Retinal pigment epithelial cell (primary cell): Measurements from ENCODE around the gene GLB1L2.

ENCODE experiments used
- DNase-seq: peaks from one replicate; pipeline ENCODE4 v3.0.0-alpha.2; 2010; ENCODE audit warnings: low read depth
- H3K4me3 ChIP-seq: 2 replicates; pipeline ENCODE4 v1.5.1; 2011; ENCODE audit warnings: mild to moderate bottlenecking, low read length, control low read depth, moderate library complexity
- TF ChIP-seq, protein P1 (sequence below): conservative IDR thresholded peaks from 2 replicates; pipeline ENCODE4 v1.5.1; 2011; ENCODE audit warnings: low read depth, low read length, control low read depth, inconsistent platforms

Gene GLB1L2

DNA sequence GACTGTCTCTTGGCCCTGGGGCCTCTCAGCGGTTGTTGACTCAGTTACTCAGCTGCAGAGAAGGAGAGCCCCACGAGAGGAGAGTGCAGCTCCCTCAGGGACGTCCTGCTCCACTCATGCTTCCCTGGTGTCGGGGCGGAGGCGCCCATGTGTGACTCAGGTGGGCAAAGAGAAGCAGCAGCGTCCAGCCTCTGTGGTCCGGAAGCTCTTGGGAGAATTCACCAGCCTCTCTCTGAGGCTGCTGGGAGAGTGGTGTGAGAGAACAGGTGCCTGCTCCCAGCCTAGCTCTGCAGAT lies 25.7 kb downstream of the GLB1L2 start:
- TF ChIP-seq, protein P1, sequence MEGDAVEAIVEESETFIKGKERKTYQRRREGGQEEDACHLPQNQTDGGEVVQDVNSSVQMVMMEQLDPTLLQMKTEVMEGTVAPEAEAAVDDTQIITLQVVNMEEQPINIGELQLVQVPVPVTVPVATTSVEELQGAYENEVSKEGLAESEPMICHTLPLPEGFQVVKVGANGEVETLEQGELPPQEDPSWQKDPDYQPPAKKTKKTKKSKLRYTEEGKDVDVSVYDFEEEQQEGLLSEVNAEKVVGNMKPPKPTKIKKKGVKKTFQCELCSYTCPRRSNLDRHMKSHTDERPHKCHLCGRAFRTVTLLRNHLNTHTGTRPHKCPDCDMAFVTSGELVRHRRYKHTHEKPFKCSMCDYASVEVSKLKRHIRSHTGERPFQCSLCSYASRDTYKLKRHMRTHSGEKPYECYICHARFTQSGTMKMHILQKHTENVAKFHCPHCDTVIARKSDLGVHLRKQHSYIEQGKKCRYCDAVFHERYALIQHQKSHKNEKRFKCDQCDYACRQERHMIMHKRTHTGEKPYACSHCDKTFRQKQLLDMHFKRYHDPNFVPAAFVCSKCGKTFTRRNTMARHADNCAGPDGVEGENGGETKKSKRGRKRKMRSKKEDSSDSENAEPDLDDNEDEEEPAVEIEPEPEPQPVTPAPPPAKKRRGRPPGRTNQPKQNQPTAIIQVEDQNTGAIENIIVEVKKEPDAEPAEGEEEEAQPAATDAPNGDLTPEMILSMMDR, result no peak
- DNase-seq, result no peak
- H3K4me3 ChIP-seq, result no peak overlapping the region

DNA sequence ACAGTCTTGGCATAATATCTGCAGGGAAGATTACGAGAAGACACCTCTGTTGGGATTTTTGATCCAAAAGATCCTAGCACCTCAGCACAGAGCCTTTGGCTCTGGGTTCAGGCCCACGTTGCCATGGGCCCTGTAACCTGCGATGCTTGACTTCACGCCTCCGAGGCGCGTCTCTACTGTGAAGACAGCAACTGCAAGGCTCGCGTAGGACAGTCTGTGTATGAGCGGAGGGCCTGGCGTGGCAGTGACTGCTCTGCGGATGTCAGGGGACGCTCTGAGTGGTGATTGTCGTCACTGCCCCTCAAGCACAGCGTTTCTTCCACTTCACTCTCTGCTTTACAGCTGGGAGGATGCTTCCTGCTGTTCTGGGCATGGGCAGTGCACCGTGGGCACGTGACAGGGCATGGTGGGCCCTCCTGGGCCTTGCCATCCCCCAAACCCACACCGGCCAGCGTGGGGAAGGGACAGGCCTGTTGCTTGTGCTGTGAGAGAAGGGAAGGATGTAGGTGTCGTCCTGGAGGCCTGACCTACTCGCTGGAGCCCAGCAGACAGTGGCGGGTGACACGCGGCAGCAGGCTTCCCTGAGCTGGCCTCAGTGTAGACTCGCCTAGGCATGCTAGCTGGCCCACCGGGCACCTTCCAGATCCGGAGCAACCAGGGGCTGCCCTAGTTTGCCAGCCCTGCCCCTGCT lies 26.5 kb downstream of the GLB1L2 start:
- TF ChIP-seq, protein P1, result no peak
- H3K4me3 ChIP-seq, result no peak overlapping the region
- no peak for DNase-seq

DNA sequence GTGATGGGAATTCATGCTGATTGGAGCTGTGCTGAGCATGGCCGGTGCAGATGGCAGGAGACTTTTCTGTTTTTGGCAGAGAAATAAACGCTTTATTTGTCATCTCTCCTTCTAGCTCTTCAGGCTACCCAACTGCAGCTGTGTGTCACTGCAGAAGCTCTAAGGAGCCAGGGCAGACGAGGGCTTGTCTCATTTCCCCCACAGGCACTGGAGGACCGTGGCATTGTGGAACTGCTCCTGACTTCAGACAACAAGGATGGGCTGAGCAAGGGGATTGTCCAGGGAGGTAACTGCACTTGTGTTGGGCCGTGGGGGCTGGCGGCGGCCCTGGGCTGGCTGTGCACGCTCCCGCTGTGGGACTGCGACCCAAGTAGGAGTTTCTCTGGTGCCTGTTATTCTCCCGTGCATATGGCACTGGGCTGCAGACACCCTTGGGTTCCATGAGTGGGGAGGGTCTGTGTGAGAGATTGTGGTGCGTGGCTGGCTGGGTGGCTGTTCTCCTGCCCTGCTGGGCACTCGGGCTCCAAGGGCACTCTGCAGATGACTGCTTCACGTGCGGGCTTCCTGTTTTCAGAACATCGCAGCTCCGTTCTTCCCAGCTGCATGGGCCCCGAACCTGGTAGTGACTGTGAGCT lies 27.2 kb downstream of the GLB1L2 start:
- no peak for DNase-seq
- TF ChIP-seq, protein P1, result no peak
- H3K4me3 ChIP-seq, result no peak overlapping the region

DNA sequence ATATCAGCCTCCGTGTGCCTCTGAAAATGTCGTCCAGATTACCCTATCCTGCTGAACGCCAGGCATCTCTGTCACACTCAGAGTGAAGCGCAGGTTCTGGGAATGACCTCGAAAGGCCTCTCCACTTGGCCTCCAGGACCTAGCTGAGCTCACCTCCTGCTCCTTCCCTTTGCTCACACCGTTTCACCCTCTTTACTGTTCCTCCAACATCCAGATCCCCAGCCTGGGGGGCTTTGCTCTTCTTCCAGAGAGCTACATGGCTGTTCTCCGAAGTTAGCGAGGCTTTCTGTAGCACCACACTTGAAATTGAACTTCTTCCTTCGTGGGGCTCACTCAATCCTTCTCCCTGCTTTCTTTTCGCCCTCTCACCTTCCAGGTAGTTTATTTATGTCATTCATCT lies 27.9 kb downstream of the GLB1L2 start:
- no peak for DNase-seq
- H3K4me3 ChIP-seq, result no peak overlapping the region
- TF ChIP-seq, protein P1, result no peak

DNA sequence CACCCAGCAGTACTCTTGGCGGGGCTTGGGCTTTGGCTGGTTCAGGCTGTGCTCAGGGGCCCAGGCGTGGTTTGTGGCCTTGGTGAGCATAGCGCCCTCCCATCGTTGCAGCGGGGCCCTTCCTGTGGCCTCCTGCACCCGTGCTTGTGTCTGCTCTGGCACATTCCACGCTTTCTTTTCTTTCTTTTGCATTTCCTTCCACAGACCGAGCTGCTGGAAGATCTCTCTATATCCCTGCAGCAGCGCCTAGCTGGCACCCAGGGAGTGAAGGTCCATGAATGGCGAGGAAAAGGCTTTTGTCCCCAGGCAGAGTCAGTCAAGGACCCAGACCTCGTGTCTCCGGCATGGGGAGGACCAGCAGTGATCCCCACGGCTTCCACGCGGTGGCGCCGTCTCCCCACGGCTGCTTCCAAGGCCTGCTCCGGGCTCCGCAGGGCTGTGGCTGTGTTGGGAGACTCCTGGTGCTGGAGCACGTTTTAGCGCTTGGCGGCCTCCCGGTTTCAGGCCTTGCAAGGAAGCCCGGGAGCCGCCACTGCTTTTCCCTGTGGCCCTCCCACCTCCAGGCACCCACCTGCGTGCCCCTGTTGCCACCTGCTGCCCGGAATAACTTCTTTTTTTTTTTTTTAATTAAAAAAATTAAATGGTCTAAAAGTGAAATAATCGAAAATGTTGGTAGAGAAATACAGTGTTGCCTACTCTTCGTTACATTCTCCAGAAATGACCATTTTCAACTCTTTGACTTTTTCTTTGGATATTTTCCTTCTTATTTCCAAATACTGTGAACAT lies 28.5 kb downstream of the GLB1L2 start:
- peak; percentile 20 for DNase-seq
- TF ChIP-seq, protein P1, result peak; percentile 95
- H3K4me3 ChIP-seq, result no peak overlapping the region

DNA sequence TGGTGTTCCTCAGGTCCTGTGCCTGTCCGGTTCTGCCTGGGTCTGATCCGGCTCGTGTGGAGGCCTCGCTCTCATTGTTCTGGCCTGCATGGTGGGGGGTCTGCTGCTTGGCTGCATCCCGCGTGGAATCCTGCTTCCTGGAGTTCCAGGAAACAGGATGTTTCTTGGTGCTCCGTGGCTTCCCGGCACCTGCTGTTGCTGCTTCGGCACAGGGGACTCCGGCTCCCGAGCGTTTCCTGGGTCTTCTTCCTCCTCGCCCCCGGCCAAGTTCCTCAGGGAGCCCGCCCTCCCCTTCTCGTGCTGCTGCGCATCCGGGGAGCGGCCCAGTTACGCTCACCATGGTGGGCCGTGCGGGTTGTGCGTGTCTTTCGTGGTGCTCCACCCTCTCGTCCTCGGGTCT lies 29.9 kb downstream of the GLB1L2 start:
- TF ChIP-seq, protein P1, result no peak
- H3K4me3 ChIP-seq, result no peak overlapping the region
- no peak for DNase-seq
